GM19035 (cell line): ENCODE measurements around the gene ZNF254.
"Not testable (repeated sequence)": the region's sequence is repeated elsewhere in the genome, so short reads cannot be mapped to it uniquely, and the experiment has no call there.

Source experiments
- ATAC-seq: cut with Tn5 transposase; IDR thresholded peaks from one replicate; pipeline ENCODE4 v1.9.1; 2021; ENCODE audit not compliant: unreplicated experiment

ZNF254 gene

DNA sequence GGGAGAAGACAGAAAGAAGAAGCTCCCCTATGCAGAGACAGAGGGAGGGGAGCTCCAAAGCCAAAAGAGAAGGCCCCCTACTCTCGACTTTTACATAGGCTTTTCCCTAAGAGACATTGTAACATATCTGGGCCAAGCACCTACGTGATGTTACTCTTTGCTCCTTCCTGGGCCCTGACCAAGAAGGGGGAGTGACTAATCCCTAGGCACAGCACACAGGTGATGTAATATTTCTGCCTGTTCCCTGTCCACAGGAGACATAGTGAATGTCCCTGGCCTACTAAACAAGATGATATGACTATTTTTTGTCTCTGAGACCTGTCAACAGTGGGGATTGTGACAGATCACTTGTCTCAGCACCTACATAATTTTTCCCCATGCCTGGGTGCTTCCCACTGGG lies 15.9 kb upstream of the ZNF254 start:
- ATAC-seq, result no peak

DNA sequence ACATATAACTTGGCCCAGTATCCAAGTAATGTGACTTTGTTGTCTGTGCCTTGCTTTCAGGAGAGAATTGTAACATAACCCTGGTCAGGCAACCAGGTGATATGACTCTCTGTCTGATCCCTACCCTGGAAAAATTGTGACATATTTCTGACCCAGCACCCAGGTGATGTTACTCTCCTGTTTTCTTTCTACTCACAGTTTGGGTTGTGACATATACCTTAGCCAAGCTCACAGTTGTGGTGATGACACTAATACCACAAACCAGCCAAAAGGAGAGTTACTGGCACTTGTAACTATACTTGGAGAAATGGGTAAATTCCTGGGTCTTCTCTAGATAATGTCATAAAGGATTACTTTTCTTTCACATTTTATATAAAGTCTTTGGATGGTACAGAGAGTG lies 14.3 kb upstream of the ZNF254 start:
- no peak for ATAC-seq

DNA sequence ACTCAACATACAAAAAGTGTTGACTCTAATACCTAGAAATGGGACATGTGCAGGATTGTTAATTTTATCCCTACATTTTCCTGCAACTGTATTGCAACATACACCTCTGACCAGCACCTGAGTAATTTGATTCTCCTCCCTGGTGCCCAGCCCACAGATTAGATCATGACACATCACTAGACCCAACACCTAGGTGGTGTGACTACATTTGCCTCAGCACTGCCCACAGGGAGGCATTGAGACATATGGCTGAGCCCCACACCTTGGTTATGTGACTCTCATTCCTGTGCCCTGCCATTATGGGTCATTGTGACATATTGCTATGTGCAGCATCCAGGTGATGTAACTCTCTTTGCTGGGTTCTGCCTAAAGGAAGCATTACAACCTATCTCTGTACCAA lies 13.2 kb upstream of the ZNF254 start:
- ATAC-seq, result no peak

DNA sequence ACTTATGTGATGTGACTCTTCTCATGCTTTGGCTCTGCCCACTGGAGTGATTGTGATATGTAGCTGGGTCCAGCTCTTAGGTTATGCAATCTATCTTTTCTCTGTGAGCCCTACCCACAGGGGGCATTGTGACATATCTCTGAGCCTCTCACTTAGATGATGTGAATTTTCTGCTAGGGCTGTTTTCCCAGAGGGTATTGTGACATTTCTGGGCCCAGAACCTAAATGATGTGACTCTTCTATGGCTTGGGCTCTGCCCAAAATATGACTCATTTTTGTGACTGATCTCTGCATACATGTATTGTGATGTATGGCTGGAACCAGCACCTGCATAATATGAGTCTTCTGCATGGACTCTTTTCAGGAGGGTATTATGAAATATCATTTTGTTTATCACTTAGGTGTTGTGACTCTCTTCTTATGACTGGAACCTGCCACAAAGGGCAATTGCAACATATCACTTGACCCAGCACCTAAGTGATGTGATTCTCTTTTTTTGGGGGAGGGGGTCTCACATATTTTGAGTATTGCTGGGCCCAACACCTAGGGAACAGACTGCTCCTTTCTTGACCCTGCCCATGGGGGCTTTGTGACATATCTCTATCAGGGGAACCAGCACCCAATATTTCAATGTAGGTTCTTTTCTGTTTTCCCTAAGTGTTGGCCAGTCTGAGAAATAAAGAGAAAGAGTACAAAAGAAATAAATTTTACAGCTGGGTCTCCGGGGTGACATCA lies 12.1 kb upstream of the ZNF254 start:
- ATAC-seq, result no peak

DNA sequence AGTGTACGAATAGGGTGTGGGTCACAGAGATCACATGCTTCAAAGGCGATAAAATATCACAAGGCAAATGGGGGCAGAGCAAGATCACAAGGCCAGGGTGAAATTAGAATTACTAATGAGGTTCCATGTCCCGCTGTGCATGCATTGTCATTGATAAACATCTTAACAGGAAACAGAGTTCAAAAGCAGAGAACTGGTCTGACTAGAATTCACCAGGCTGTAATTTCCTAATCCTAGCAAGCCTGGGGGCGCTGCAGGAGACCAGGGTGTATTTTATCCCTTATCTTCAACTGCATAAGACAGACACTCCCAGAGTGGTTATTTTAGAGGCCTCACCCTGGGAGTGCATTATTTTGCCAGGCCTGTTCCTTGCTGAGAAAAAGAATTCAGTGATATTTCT lies 11.5 kb upstream of the ZNF254 start:
- not testable (repeated sequence) for ATAC-seq

DNA sequence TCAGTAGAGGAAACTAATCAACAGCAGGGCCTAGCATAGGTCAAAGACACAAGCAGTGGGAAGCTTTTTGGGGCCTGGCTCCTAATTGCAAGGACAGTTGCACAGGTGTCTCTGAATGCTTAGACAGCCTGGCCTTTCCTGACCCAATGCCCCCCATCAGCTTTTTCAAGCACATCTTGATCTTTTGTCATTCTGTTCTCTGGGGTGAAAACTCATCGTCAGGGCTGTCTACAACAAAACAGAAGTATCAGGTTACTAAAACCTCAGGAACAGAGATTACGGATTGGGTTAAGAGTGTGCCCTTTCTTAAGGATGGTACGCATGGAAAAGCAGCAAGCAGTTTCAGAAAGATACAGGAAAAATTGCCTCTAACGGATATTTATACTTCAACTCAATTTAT lies 8.3 kb upstream of the ZNF254 start:
- no peak for ATAC-seq

DNA sequence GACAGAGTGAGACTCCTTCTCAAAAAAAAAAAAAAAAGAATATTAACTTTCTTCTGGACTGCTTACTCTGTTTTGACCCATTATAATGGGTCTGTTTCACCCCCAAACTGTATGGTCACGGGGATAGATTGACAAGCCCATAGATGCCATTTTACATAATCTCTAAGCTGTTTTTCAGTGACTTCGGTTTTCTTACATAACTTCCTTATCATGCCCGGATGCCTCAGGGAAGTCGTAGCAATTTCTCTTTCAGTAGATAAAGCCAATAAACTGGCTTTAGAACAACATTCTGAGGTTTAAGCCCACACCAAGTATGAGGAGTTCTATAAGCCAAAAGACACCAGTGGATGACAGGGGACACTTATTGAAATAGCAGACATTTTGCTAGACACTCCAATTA lies 5.9 kb upstream of the ZNF254 start:
- no peak for ATAC-seq

DNA sequence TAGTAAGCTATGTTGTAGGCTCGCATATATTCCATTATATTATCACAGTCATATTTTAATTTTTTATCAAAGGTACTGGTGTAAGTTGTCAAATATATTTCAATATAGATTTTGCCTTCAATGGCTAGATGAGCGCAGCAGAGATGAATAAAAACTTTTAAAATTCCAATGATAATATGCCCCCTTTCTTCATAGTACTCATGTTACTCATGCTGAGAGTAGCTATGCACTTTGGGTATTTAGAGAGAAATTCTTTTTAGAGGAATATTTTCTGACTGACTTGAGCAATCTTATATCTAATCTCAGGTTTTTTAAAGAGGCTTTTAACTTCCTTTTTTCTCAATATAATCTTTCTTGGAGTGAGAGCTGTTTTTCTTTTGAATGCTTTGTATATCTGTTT lies 11.4 kb downstream of the ZNF254 start:
- no peak for ATAC-seq

DNA sequence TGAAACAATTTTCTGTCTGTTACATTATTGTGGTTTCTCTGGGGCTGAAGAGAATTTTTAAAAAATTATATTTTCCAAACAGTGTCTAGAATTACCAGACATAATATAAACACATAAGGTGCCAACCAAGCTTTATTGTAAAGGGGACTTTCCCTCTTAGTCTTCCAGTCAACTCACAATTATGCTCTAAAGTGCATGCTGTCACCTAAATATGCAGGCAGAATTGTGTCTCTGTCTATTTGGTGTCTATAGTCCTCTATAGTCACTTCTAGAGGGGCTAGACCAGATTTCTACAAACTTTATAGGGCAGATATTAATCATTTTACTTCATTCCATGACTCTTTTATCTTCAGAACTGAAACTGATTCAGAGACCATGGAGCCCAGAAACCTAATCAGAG lies 12.8 kb downstream of the ZNF254 start:
- ATAC-seq, result no peak

DNA sequence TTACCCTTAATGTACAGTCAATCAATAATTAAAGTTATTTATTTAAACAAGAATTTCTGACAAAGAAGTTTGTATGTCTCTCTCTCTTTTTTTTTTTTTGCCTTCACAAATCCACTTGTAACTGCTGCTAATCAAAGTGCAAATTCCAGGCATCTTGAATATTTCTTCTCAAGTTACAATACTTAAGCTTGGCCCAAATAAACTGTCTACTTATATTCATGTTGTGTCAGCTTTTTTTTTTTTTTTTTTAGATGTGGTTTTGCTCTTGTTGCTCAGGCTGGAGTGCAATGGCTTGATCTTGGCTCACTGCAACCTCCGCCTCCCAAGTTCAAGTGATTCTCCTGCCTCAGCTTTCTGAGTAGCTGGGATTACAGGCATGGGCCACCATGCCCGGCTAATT lies 13.6 kb downstream of the ZNF254 start:
- not testable (repeated sequence) for ATAC-seq

DNA sequence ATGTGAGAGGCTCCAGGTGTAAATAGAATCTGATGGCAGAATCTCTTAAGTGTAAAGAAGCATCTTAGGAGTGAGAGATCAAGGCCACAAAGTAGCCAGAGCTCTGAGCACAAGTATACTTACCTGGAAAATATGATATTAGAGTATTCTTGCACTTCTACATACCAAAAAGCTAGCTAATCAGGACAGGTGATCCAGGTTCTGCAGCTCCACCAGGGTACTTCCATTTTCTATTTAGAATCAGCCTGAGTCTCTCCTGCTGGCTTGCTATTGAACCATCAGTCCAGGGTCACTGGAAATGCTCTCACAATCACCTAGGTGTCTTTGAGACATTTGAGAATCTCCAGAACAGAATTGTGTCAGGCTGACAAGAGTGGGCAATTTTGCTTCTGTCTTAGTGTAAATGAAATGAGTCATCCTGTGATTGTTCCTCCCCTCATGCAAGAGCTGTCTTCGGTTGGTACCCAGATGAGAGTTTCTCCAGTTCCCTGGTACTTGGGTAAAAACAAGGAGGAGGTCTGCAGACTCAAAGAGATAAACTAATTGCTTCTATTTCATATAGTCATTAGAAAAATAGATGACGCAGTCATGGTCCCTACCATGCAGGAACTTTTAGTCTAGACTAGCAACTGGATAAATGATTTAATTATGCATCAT lies 14.6 kb downstream of the ZNF254 start:
- no peak for ATAC-seq

DNA sequence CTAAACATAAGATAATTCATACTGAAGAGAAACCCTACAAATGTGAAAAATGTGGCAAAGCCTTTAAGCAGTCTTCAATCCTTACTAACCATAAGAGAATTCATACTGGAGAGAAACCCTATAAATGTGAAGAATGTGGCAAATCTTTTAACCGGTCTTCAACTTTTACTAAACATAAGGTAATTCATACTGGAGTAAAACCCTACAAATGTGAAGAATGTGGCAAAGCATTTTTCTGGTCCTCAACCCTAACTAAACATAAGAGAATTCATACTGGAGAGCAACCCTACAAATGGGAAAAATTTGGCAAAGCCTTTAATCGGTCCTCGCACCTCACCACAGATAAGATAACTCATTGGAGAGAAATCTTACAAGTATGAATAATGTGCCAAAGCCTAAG lies 40.6 kb downstream of the ZNF254 start:
- ATAC-seq, result no peak

DNA sequence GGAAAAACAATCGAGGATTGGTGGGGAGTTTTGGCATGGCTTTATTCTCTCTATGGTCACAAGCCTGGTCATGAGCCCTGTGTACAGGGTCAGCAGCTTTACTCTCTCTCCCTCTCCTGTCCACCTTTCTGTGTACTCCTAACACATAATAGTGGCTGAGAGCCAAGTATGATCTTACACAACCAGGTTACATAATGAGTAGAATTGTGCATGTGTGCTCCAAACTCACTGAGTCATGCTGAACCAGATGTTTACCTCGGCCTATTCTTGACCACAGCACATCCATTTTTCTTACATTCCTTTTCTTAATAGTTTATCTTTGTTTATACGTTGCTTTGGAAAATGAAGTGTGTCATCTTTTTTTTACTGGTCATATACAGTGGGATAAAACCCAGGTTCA lies 53.1 kb downstream of the ZNF254 start:
- ATAC-seq, result no peak

DNA sequence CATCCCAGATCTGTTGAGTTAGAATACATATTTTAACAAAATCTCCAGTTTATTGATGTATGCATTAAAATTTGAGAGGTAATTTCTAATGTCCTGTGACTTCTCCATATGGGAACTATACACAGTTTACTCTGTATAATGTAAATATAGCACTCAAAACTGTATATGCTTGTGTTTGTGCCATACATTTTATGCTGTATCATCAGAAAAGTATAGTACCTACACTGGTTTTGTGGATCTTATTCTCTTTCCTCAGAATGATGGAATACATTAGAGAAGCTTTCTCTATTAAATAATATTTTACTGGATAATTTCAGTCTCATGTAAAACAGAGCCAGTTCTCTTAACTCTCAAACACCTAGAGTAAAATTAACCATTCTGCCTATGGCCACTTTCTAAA lies 53.6 kb downstream of the ZNF254 start:
- ATAC-seq, result no peak

DNA sequence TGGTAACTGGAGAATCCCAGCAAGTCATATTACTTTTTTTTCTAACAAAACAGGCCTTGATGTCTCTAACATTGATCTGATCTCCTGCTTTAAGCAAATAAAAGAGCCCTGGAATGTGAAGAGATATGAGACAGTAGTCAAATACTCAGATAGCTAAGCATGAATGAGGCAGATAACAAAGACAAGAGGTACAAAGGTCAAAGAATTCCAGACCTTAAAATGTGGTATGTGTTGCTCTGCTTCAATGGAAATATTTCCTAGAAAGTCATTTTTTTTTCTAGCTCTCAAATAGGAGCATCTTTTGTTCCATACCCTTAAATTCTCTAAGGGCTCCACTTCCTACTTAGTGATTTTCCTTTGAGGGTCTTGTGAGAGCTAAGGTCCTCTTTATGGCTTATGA lies 54.6 kb downstream of the ZNF254 start:
- ATAC-seq, result no peak

DNA sequence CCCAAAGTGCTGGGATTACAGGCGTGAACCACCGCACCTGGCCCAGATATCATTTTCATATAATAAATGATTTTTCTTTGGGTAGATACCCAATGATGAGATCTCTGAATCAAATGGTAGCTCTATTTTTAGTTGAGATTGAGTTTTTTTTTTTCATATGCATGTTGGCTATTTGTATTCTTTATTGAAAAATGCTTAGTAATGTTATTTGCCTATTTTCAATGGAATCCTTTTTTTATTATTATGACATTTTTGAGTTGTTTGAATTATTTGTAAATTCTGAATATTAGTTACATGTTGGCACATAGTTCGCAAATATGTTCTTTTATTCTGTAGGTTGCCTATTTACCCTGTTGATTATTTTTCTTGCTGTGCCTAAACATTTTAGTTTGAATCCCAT lies 55.8 kb downstream of the ZNF254 start:
- ATAC-seq, result no peak

DNA sequence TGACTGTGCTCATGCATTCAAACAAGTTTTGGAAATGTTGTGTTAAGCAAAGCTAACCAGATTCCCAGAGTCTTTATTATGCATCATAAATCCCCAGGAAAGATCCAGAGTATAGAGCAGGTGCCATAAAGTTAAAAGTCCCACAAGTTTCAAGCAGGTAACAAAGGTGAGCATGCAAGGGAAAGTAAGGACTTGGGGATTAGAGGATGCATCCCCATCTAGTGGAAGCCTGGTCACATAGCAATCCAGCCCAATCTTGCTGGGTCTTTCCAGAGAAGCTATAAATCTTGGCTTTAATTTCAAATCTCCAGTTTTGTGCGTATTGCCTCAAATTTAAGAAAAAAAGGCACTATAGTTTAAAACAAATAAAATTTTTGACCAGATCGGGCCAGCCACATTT lies 72.7 kb downstream of the ZNF254 start:
- no peak for ATAC-seq

DNA sequence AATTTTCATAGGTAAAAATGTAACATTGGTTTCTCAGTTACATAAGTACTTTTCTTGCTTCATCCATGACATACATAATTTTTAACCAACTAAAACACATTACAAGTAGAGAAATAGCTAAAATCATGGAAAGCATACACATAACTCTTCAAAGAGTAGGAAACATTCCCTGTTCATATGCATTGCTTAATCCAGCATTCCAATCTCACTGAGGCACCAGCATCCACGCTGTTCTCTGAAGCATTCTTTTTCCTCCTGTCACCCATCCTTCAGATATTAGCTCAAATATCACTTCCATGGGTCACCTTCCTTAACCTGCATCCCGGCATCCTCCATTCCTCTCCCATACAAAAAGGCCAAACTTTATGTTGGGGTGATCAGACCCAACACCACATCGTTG lies 79.1 kb downstream of the ZNF254 start:
- no peak for ATAC-seq

DNA sequence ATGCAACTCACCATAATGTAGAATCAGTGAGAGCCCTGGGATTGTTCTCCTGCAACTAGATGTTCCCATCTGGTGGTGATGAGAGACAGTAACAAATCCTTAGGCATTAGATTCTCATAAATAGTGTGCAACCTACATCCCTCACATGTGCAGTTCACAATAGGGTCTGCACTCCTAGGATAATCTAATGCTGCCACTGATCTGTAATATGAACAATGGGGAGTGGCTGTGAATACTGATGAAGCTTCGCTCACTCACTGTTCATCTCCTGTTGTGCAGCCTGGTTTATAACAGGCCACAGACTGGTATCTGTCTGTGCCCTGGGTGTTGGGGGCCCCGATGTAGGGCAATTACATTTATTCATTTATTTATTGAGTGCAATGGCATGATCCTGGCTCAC lies 86.9 kb downstream of the ZNF254 start:
- no peak for ATAC-seq

DNA sequence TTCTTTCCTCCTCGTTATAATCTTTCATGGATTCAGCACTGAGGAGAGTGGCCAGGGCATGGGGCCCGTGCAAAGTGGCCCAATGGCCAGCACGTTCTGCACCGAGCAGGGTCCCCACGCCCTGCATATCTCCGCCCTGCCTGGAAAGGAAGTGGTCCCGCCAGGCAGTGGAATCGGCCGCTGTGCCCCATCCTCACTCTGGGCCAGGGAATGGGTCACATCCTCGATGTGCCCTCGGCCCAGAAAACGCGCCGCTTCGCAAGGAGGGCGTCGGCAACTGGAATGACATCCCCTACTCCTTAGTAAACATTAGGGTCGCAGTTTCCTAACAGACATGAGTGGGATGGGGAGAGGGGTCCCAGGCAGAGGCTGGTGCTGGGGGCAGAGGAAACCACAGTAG lies 90.7 kb downstream of the ZNF254 start:
- ATAC-seq, result no peak

DNA sequence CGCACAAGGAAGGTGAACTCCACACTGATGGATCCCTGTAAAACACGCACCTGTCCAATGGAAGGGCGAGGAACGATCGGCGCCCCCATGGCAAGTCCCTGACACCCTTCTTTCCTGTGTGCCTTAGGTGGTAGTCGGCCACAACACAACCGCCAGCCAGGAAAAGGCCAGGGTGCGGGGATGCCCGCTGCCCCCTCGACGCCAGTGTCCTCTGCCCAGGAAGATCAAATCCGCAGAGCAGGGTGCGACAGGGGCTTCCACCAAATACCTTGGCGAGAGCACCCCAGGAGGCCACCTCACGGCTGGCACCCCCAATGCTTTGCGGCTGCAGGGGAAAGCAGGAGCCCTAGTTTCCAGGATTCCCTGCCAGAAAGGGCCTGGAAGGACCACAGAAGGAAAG lies 91.2 kb downstream of the ZNF254 start:
- ATAC-seq, result no peak
